K562 (cell line): Measurements from ENCODE around the gene G6PC3. TPM values are rescaled to one million over a fixed set of nuclear protein-coding genes. Genes with fewer than 3 reads are reported as not detected.

Experiments
- ARHGAP35 ChIP-seq: fragments of 450-650 bp; IDR thresholded peaks from 2 replicates; pipeline ENCODE4 v1.6.1; 2018; ENCODE audit not compliant: partially characterized antibody
- NCOR1 ChIP-seq: fragments of 450-650 bp; IDR thresholded peaks from 2 replicates; pipeline ENCODE4 v1.6.1; 2016; ENCODE audit warnings: mild to moderate bottlenecking, moderate library complexity
- ZC3H11A ChIP-seq: IDR thresholded peaks from 2 replicates; pipeline ENCODE4 v1.6.1; 2012; ENCODE audit warnings: low read depth, low read length, improper control_type of control experiment
- ZFP1 ChIP-seq: fragments of 450-650 bp; formaldehyde crosslinking; IDR thresholded peaks from 2 replicates; pipeline ENCODE4 v1.4.0; 2020; ENCODE audit warnings: mild to moderate bottlenecking, mixed read lengths
- polyA plus RNA-seq, 8 experiments: library from polyadenylated mRNA; depleted of rRNA in 4 of 8; stranded (reverse) in 5 of 8; unstranded in 3 of 8; fragments of >200 nt; fragmentation: Nextera tagmentation in 2 of 8; fragmentation: Illumina TruSeq in 1 of 8; extraction: Ambion mirVana in 2 of 8; extraction: Trizol in 1 of 8; gene quantifications; 2 replicates each; pipeline versions ENCODE4 v1.2.1 to v1.2.3, GENCODE V29; 2011 to 2014; ENCODE audit warnings: inconsistent platforms in 1 of 8, missing spikeins in 1 of 8
- total RNA-seq, 7 experiments: library from RNA; depleted of rRNA in 6 of 7; stranded (reverse); fragments of >200 nt in 6 of 7; fragmentation: Illumina TruSeq in 2 of 7; extraction: Trizol in 2 of 7; gene quantifications; 2 replicates each; pipeline versions ENCODE4 v1.2.1 to v1.2.3, GENCODE V29; 2011 to 2021; ENCODE audit warnings: low replicate concordance in 1 of 7
- TF ChIP-seq, protein P1 (sequence below): fragments of 250-450 bp; sonication (Bioruptor Pico); IDR thresholded peaks from 2 replicates; pipeline ENCODE4 v1.5.0; 2020; ENCODE audit warnings: mild to moderate bottlenecking, borderline replicate concordance
- TF ChIP-seq, protein P2 (sequence below), 2 experiments: fragments of 200-800 bp in 1 of 2; sonication (Bioruptor generic) in 1 of 2; sonication (generic) in 1 of 2; formaldehyde crosslinking in 1 of 2; IDR thresholded peaks in 1 of 2; conservative IDR thresholded peaks in 1 of 2; 2 replicates each; pipeline versions ENCODE4 v1.5.0 to v1.6.1; 2016 to 2020; ENCODE audit warnings: missing compliant biosample characterization in 1 of 2, missing genetic modification characterization in 1 of 2, missing genetic modification reagents in 1 of 2

The G6PC3 gene
- total and polyA plus RNA-seq, 9 of the 15 experiments (the other 6 are each of a cell fraction or from before 2014, with no cell fraction given), result 10.4 to 57.8 (median 31.1) TPM

DNA sequence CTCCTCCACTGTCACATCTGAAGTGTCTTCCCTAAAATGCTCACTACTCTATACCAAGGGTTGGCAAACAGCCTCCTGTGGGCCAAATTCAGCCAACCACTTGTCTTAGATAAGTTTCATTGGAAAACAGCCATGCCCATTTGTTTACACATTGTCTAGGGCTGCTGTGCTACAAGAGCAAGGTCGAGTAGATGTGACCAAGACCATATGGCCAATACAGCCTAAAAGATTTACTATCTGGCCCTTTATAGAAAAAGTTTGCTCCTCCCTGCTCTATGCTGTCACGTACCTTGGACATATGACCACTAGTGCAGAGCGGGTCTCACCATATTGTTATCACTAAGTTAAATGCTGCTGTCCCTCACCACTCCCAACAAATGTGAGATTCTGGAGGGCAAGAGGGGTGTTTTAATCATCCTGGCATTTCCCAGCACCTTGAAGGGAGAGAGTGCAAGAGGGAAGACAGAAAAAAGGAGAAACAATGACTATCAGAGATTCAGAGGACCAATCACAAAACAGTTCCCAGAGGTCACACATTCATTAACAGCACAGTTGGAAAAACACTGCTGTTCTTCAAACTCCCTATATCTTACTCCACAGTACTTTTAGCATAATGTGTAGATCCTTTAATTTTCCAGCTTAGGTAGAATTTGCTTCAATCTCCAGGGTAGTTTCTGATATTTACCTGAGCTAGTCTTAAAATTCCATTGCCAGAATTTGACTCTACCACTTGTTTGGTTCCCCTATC is 17.2 kb upstream of the G6PC3 start (continued):
- TF ChIP-seq, protein P1, sequence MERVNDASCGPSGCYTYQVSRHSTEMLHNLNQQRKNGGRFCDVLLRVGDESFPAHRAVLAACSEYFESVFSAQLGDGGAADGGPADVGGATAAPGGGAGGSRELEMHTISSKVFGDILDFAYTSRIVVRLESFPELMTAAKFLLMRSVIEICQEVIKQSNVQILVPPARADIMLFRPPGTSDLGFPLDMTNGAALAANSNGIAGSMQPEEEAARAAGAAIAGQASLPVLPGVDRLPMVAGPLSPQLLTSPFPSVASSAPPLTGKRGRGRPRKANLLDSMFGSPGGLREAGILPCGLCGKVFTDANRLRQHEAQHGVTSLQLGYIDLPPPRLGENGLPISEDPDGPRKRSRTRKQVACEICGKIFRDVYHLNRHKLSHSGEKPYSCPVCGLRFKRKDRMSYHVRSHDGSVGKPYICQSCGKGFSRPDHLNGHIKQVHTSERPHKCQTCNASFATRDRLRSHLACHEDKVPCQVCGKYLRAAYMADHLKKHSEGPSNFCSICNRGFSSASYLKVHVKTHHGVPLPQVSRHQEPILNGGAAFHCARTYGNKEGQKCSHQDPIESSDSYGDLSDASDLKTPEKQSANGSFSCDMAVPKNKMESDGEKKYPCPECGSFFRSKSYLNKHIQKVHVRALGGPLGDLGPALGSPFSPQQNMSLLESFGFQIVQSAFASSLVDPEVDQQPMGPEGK (CRISPR knock-in tag), result no peak
- TF ChIP-seq NCOR1 (no peak), ARHGAP35 (no peak), ZC3H11A (no peak), ZFP1 (CRISPR knock-in tag) (no peak)
- TF ChIP-seq, protein P2, sequence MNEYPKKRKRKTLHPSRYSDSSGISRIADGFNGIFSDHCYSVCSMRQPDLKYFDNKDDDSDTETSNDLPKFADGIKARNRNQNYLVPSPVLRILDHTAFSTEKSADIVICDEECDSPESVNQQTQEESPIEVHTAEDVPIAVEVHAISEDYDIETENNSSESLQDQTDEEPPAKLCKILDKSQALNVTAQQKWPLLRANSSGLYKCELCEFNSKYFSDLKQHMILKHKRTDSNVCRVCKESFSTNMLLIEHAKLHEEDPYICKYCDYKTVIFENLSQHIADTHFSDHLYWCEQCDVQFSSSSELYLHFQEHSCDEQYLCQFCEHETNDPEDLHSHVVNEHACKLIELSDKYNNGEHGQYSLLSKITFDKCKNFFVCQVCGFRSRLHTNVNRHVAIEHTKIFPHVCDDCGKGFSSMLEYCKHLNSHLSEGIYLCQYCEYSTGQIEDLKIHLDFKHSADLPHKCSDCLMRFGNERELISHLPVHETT (CRISPR knock-in tag; conservative IDR thresholded peaks at IDR 0.05 in 1 of 2, IDR thresholded peaks at IDR 0.05 in 1 of 2), result no peak
